ENCODE measurements around the gene ARFGEF2.

The ARFGEF2 gene

GRCh38 chr20:49037962-49038387 is 116.5 kb downstream of the ARFGEF2 start:
- TF ChIP-seq RAD21 (IDR thresholded peaks at IDR 0.05; ENCODE audit: low read depth) (no peak), USF1 (IDR thresholded peaks at IDR 0.05) (no peak), YY1 (IDR thresholded peaks at IDR 0.05; ENCODE audit: low read depth) (no peak), EP300 (IDR thresholded peaks at IDR 0.05; ENCODE audit: borderline replicate concordance) (no peak), REST (IDR thresholded peaks at IDR 0.05; ENCODE audit: low read depth) (no peak), CREB1 (IDR thresholded peaks at IDR 0.05; ENCODE audit: low read depth) (no peak), TAF1 (IDR thresholded peaks at IDR 0.05; ENCODE audit: low read depth) (no peak), EGR1 (IDR thresholded peaks at IDR 0.05) (no peak), CEBPB (IDR thresholded peaks at IDR 0.05) (no peak), NFIC (IDR thresholded peaks at IDR 0.05) (no peak), MAX (IDR thresholded peaks at IDR 0.05) (no peak), ZBTB7A (IDR thresholded peaks at IDR 0.05; ENCODE audit: low read depth) (no peak), FOXM1 (IDR thresholded peaks at IDR 0.05; ENCODE audit: borderline replicate concordance, low read depth) (no peak), TEAD4 (IDR thresholded peaks at IDR 0.05) (no peak)

- TF ChIP-seq EGR1 (IDR thresholded peaks at IDR 0.05), result no peak
- TF ChIP-seq FOXM1 (IDR thresholded peaks at IDR 0.05; ENCODE audit: borderline replicate concordance, low read depth), result no peak
- TF ChIP-seq EP300 (IDR thresholded peaks at IDR 0.05; ENCODE audit: borderline replicate concordance), result no peak
- TF ChIP-seq TAF1 (IDR thresholded peaks at IDR 0.05; ENCODE audit: low read depth), result no peak
- TF ChIP-seq ZBTB7A (IDR thresholded peaks at IDR 0.05; ENCODE audit: low read depth), result no peak
- no peak for TF ChIP-seq TCF12 (IDR thresholded peaks at IDR 0.05; ENCODE audit: low read depth)
- TF ChIP-seq CREB1 (IDR thresholded peaks at IDR 0.05; ENCODE audit: low read depth), result no peak
- no peak for TF ChIP-seq YY1 (IDR thresholded peaks at IDR 0.05; ENCODE audit: low read depth)
- TF ChIP-seq CEBPB (IDR thresholded peaks at IDR 0.05), result no peak
- TF ChIP-seq REST (IDR thresholded peaks at IDR 0.05; ENCODE audit: low read depth), result no peak
- TF ChIP-seq RAD21 (IDR thresholded peaks at IDR 0.05; ENCODE audit: low read depth), result no peak
- TF ChIP-seq NFIC (IDR thresholded peaks at IDR 0.05), result no peak
These were observed 118.3 kb downstream of the ARFGEF2 start for GRCh38 chr20:49039854-49040253.

- no peak for TF ChIP-seq YY1 (IDR thresholded peaks at IDR 0.05; ENCODE audit: low read depth)
- TF ChIP-seq TEAD4 (IDR thresholded peaks at IDR 0.05), result no peak
- TF ChIP-seq CREB1 (IDR thresholded peaks at IDR 0.05; ENCODE audit: low read depth), result no peak
- no peak for TF ChIP-seq CEBPB (IDR thresholded peaks at IDR 0.05)
- TF ChIP-seq TAF1 (IDR thresholded peaks at IDR 0.05; ENCODE audit: low read depth), result no peak
- TF ChIP-seq USF1 (IDR thresholded peaks at IDR 0.05), result no peak
- no peak for TF ChIP-seq RAD21 (IDR thresholded peaks at IDR 0.05; ENCODE audit: low read depth)
- TF ChIP-seq NFIC (IDR thresholded peaks at IDR 0.05), result no peak
- no peak for TF ChIP-seq MAX (IDR thresholded peaks at IDR 0.05)
- no peak for TF ChIP-seq REST (IDR thresholded peaks at IDR 0.05; ENCODE audit: low read depth)
- no peak for TF ChIP-seq EP300 (IDR thresholded peaks at IDR 0.05; ENCODE audit: borderline replicate concordance)
- TF ChIP-seq TCF12 (IDR thresholded peaks at IDR 0.05; ENCODE audit: low read depth), result no peak
- TF ChIP-seq ZBTB7A (IDR thresholded peaks at IDR 0.05; ENCODE audit: low read depth), result no peak
These were observed 121.5 kb downstream of the ARFGEF2 start for GRCh38 chr20:49043000-49043399.

- TF ChIP-seq FOXM1 (IDR thresholded peaks at IDR 0.05; ENCODE audit: borderline replicate concordance, low read depth) (no peak), MAX (IDR thresholded peaks at IDR 0.05) (no peak), TAF1 (IDR thresholded peaks at IDR 0.05; ENCODE audit: low read depth) (no peak), CREB1 (IDR thresholded peaks at IDR 0.05; ENCODE audit: low read depth) (no peak), RAD21 (IDR thresholded peaks at IDR 0.05; ENCODE audit: low read depth) (no peak), EGR1 (IDR thresholded peaks at IDR 0.05) (no peak), CEBPB (IDR thresholded peaks at IDR 0.05) (no peak), YY1 (IDR thresholded peaks at IDR 0.05; ENCODE audit: low read depth) (no peak)
These were observed 124.1 kb downstream of the ARFGEF2 start for GRCh38 chr20:49045440-49046086.
